NCI-H748 treated with DMSO at 0.1 percent for 48 hours (cell line): ENCODE data around the gene LNPEP.
"Not testable (repeated sequence)": the region's sequence is repeated elsewhere in the genome, so short reads cannot be mapped to it uniquely, and the experiment has no call there.

Source experiments
- DNase-seq: peaks from one replicate; lab custom pipeline; 2025; lab: John Stamatoyannopoulos, UW

LNPEP gene

DNA sequence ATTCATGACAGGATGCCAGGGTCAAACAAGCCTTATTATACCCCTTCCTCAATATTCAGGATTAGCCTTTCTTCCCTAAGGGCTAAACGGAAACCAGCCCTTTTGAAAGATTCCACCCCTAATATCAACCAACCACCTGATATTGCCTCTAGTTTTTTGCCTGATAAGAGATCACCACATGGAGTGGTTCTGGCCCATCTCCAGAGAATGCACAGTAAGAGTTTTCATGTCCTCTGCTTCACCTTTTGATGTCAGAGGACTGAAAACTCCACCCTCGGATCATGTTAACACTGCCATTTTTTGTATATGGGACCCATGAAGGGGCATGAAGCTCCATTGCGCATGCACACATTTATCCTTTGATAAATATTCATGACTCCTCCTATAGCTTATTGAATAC, 5.8 kb upstream of the LNPEP start:
- DNase-seq: no peak

GRCh38 chr5:96930589-96930988, 5.3 kb upstream of the LNPEP start:
- no peak for DNase-seq

DNA sequence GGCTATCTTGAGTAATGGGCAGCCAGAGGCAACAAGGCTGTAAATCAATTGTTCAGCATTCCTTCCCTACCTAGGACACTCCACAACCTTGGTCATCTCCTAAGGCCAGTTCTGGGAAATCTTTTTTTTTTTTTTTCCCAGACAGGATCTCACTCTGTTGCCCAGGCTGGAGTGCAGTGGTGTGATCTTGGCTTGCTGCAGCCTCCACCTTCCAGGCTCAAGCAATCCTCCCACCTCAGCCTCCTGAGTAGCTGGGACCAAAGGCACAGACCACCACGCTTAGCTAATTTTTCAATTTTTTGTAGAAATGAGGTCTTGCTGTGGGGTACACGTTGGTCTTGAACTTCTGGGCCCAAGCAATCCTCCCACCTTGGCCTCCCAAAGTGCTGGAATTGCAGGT, 4.8 kb upstream of the LNPEP start:
- not testable (repeated sequence) for DNase-seq

DNA sequence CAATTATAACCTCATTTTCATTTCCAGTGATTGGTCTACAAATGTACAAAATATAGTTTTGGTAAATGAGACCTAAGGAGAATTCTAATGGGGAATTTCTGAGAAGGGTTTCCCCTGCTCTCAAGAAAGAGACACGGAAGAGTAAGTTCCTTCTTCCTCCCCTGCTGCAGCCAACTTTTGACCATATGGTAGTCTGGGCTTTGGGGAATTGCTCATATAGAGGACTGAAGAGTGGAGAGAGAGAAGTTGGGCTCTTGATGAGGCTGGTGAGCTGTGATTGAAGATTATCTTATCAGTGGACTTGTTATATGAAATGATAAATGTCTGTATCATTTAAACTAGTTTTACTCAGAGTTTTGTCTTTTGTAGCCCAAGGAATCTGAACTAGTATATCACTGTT, 4.3 kb upstream of the LNPEP start:
- DNase-seq: no peak

DNA sequence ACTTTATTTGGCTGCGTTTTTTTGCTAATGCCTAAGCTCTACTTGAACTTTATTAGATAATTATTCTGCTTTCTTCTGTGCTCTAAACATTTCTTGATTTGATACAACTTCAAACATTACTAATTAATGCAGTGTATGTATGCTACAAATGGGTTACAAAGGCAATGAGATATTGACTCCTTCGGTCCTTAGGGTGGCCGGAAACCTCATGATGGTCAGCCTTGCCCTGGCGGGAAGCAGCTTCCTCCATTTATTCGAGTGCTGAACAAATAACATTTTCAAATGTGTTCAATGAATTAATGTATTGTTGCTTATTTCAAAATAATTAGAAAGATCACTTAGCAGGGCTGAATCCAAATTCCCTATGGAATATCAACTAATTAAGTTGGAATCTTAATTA, 3.9 kb upstream of the LNPEP start:
- DNase-seq: no peak

GRCh38 chr5:96933764-96934707, 1.8 kb upstream of the LNPEP start:
- peak; percentile 64 for DNase-seq

DNA sequence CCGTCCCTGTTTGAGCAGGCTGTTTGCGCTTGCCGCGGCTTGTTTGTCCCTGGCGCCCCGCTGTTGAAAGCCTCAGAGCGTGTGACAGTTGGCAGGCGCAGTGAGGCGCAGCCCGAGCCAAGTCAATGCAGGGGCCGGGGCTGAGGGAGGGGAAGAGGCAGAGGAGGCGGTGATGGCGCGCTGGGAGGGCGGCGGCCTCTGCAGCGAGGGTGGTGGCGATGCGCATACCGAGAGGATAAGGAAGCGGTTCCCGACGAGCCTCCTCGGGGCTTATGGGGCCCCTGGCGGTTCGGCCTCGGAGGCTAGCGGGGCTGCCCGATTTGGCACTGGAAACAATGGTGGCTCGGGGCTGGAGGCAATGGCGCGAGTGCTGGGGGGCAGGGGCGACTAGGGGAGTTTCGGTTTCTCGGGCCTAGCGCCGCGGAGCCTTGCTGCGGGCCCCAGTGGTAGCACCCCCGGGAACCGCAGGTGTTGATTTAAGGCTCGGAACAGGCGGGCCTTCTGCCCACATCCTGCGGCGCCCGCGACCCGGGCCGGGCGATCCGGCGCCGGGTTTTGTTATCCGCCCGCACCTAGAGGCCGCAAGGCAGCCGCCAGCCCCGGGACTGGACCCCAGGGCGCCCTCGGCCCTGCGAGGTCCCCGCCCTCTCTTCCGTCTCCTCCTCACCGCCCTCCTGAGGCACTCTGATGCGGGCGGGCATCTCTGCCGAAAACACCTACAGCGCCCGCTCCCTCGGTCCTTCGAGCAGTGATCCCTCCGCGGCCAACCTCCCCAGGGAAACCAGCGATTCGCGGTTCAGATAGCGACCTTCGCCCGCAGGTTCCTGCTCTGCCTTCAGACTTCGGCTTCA, 947 bp upstream of the LNPEP start:
- peak; percentile 73 for DNase-seq

DNA sequence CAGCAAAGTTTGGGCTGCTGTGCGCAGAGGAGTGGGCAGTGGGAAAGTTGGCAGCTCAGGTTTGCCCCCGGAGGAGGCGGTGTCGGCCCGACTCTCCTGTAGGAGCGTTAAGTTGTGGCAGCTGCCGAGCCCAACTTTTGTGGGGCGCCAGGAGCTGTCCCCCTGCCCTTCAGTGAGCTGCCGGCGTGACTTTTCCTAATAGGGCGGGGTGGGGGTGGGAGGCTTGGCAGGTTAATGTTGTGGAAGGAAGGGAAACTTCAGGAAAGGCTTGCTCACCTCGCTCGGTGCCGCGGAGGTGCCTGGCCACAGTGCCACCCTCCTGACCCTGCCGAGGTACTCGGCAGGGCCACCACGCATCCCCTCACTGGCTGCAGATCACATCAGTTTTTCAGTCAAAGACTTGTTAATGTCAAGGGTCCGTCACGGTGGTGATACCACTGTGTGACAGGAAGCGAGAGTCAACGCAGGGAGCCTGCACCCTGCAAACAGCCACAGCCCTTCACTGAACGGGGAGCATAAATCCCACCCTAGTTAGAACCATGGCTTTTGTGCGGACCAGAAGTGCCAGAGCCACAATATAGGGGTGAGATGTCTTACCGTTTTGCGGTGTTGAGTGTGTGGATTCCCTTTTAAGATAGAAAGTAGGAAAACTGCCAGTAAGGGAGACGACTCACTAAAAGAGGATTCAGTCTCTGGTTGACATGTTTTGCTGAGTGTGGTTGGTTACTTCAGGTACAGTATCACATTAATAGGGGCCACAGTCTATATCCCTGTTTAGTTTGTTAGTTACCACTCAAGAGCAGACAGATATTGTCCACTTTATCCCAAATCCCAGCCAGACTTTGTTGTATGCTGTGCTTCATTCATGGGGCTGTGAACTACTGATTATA, 796 bp downstream of the LNPEP start:
- DNase-seq: no peak

- DNase-seq: no peak
These were observed 4.7 kb downstream of the LNPEP start for GRCh38 chr5:96940586-96940985.

- no peak for DNase-seq
These were observed 5.3 kb downstream of the LNPEP start for GRCh38 chr5:96941140-96941539.

- no peak for DNase-seq
These were observed 6.2 kb downstream of the LNPEP start for GRCh38 chr5:96942078-96942477.

DNA sequence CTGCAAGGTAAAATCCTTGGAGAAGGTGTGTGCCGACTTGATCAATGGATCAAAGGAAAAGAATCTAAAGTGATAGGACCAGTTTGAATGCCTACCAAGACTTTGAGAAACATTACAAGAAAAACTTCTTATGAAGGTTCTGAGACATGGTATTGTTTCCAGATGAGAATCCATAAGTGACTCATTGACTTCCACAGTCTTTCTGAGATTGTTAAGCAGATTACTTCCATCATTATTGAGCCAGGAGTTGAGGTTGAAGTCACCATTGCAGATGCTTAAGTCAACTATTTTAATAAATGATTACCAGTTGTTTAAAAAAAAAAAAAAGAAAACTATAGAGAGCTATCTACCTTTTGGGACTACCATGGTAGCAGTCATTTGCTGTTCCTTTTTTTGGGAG, 7.0 kb downstream of the LNPEP start:
- no peak for DNase-seq

DNA sequence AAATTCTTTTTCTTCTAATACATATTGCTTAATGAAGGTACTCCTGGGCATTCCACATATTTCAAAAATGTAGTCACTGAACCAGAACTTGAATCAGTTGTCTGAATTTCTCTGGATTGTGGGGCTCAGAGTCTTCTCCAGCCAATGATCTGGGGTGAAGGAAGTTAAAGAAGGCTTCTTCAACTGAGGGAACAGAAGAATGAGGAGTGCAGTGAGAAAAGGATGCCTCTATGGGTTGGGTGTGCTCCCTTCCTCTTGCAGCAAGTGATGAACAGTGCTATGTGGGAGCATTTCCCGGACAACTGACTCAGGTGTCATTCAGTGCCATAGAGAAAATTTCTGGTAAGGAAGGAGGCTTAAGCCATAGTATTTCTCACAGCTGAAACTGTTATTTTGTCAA, 7.9 kb downstream of the LNPEP start:
- DNase-seq: no peak

- no peak for DNase-seq
These were observed 9.4 kb downstream of the LNPEP start for GRCh38 chr5:96945144-96945897.

- DNase-seq: no peak
These were observed 10.5 kb downstream of the LNPEP start for GRCh38 chr5:96946381-96946780.

DNA sequence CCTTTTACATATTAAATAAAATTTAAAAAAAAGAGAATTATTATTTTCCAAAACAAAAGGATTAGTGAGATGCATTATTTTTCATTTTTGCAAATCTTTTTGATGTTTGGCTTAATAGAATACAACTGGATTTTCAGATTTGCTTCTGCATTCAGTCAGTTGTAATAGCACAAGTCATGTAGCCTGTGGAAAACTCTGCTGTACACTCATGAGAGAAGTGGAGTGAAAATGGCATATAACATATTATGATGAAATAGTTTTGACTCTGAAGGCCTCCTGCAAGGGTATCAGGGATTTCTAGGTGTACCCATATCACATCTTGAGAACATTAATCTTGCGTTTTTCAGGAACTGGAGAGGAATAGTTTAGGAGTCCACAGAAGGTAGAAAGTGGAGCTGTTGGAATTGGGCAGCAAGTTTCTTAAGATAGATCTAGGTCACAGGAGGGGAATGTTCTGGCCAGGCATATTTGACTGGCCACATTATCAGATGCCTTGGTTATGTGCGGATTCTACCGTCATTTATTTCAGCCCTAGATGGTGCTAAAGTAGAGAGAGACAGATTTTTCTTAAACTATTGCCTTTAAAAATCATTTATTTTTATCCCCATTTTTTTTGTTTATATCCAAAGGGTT, 16.4 kb downstream of the LNPEP start:
- DNase-seq: no peak

DNA sequence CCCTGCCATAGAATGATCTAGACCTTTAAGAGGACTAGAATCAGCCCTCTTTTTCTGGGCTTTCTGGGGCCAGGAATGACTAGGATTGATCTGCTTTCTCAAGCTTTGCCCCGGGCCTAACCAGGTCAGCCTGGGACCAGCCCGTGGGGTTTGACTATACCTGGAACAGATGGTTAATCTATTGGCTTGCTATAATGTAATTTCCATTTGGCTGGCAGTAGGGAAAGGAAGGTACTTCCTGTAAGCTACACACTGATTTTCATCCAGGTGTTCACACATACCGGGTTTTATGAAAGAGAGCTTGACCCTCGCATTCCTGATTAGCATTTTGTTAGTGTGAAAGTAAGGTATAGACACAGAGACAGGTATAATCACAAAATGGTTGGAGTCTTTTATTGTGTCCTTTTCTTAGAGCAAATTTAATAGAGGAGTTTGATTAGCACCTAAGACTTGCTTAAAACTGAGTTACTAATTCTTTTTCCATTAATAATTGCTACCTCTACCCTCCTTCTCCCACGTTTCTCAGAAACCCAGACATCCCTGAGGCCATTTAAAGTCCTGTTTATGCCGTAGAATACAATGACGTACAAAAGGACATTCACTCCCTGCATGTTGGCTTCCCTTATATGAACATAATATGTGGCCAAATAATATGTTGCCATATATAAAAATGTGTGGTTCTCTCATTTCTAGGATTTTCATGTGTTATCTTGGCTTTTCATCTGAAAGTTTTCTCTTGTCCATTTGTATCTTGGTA, 17.3 kb downstream of the LNPEP start:
- DNase-seq: no peak

- no peak for DNase-seq
These were observed 21.6 kb downstream of the LNPEP start for GRCh38 chr5:96957254-96958049.

- DNase-seq: no peak
These were observed 23.1 kb downstream of the LNPEP start for GRCh38 chr5:96958977-96959376.
